Naive thymus-derived CD8-positive, alpha-beta T cell (primary cell): ENCODE measurements around the gene EEA1. TPM values are rescaled to one million over a fixed set of nuclear protein-coding genes. Genes with fewer than 3 reads are reported as not detected.

ENCODE experiments used
- ATAC-seq, 2 donors: fragments of 150-1000 bp; cut with Tn5 transposase in 1 of 2; sonication (Bioruptor Pico), chemical (Tn5 transposase) in 1 of 2; 1 replicate in 1 of 2; 2 replicates in 1 of 2; pipeline ENCODE4 v1.10.0; 2021; ENCODE audit warnings: mild to moderate bottlenecking in 2 of 2, moderate library complexity in 2 of 2
- POLR2A ChIA-PET: fragments of 350-600 bp; sonication (Branson Sonifier 250); formaldehyde crosslinking; loops from one replicate; lab custom pipeline; 2021; ENCODE audit warnings: antibody characterized with exemption; lab: Charles Lee
- DNase-seq, 10 donors: peaks; one replicate each; pipeline versions ENCODE4 v3.0.0 to v3.0.0-alpha.2; 2020 to 2022
- H3K27ac Mint-ChIP-seq, 10 donors: one replicate each; pipeline ENCODE4 v1.8.0; 2020 to 2022; ENCODE audit warnings: mild to moderate bottlenecking in 10 of 10, mixed read lengths in 10 of 10, moderate library complexity in 4 of 10, inconsistent platforms in 1 of 10
- H3K27me3 Mint-ChIP-seq, 5 donors: one replicate each; pipeline ENCODE4 v1.8.0; 2021 to 2022; ENCODE audit warnings: mixed read lengths in 5 of 5
- H3K36me3 Mint-ChIP-seq, 3 donors: one replicate each; pipeline ENCODE4 v1.8.0; 2020 to 2022; ENCODE audit warnings: mixed read lengths in 3 of 3, mild to moderate bottlenecking in 2 of 3, inconsistent platforms in 1 of 3
- H3K4me1 Mint-ChIP-seq, 4 donors: one replicate each; pipeline ENCODE4 v1.8.0; 2021 to 2022; ENCODE audit warnings: mixed read lengths in 4 of 4
- H3K4me3 Mint-ChIP-seq, 10 donors: one replicate each; pipeline ENCODE4 v1.8.0; 2020 to 2022; ENCODE audit warnings: mild to moderate bottlenecking in 10 of 10, mixed read lengths in 10 of 10, moderate library complexity in 6 of 10, inconsistent platforms in 1 of 10
- H3K9me3 Mint-ChIP-seq, 9 donors: one replicate each; pipeline ENCODE4 v1.8.0; 2020 to 2022; ENCODE audit warnings: mixed read lengths in 9 of 9, mild to moderate bottlenecking in 3 of 9, inconsistent platforms in 1 of 9, moderate library complexity in 1 of 9
- polyA plus RNA-seq, 3 donors: library from polyadenylated mRNA; unstranded; fragments of 300-500 nt; fragmentation: Illumina TruSeq; gene quantifications; one replicate each; pipeline ENCODE4 v1.2.3, GENCODE V29; 2021
- total RNA-seq, 8 experiments: library from RNA in 2 of 8; stranded (reverse) in 2 of 8; gene quantifications; one replicate each; pipeline ENCODE4 v1.2.3 and lab custom pipeline; 2021 to 2026

The EEA1 gene
- total and polyA plus RNA-seq, 5 experiments from 2014 or later, result 6.8 to 22.0 (median 13.3) TPM

DNA sequence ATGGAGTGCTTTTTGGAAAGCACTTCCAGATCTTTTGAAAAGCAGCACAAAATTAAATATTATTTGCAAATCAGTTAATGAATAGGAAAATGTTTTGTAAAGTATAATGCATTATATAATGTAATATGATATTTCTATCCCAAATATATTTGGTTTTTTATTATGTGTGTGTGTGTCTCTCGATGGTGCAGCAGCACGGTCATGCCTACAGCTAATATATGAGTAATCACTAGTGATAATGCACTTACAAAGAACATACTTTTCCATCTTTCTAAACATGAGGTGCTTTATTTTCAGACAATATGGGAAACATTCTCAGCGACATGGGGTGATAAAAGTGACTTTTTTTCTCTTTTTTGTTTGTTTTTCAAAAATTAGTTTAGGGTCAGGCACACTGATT lies 1.3 kb upstream of the EEA1 start:
- no peaks in the 10 kb centered on the region for H3K27me3 Mint-ChIP-seq
- no peaks in the 10 kb centered on the region for H3K36me3 Mint-ChIP-seq
- H3K4me1 Mint-ChIP-seq, result peaks cover 16 to 32% (median 27%) of the 10 kb centered on the region in 4 donors
- POLR2A ChIA-PET, result interaction anchor here (0.6 to 5.7 kb wide), 9 partner anchors 16 to 746 kb away, joined by 3 to 56 read pairs (median 5); partner anchors contain the start of genes CRADD and NUDT4
- H3K27ac Mint-ChIP-seq, result peak overlapping the region in 8 of 10 donors; percentile 11 to 97 (median 95)
- no peaks in the 10 kb centered on the region for H3K9me3 Mint-ChIP-seq
- H3K4me3 Mint-ChIP-seq, result peak overlapping the region in 9 of 10 donors; percentile 80 to 93 (median 90)
- no peak for ATAC-seq
- DNase-seq, result no peak

DNA sequence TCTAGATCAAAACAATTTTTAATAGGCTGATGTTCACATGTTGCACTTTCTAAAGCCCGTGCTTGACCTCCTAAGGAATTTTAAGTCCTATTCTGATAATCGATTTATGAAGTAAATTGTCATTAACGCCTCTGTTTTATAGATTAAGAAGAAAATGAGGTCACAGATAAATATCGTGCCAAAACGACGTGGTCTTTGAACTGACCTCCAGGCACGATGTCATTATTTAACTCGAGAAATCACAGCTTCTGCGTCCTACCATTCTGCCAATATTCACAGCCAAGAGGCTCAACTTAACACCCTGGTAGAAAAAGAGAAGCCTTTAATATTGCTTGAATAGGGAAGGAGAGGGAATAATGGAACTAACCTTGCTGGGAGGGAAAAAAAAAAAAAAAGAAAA lies 888 bp upstream of the EEA1 start:
- H3K4me1 Mint-ChIP-seq, result peaks cover 16 to 36% (median 31%) of the 10 kb centered on the region in 4 donors
- no peak for ATAC-seq
- peak overlapping the region; percentile 80 to 94 (median 90) for H3K4me3 Mint-ChIP-seq
- no peaks in the 10 kb centered on the region for H3K27me3 Mint-ChIP-seq
- H3K27ac Mint-ChIP-seq, result peak overlapping the region; percentile 11 to 98 (median 95)
- H3K9me3 Mint-ChIP-seq, result no peaks in the 10 kb centered on the region
- H3K36me3 Mint-ChIP-seq, result peaks cover 0 to 3% (median 0%) of the 10 kb centered on the region in 3 donors
- DNase-seq, result no peak
- POLR2A ChIA-PET, result interaction anchor here (0.6 to 5.7 kb wide), 13 partner anchors 14 to 747 kb away, joined by 3 to 56 read pairs (median 4); partner anchors contain the start of genes CRADD and NUDT4

DNA sequence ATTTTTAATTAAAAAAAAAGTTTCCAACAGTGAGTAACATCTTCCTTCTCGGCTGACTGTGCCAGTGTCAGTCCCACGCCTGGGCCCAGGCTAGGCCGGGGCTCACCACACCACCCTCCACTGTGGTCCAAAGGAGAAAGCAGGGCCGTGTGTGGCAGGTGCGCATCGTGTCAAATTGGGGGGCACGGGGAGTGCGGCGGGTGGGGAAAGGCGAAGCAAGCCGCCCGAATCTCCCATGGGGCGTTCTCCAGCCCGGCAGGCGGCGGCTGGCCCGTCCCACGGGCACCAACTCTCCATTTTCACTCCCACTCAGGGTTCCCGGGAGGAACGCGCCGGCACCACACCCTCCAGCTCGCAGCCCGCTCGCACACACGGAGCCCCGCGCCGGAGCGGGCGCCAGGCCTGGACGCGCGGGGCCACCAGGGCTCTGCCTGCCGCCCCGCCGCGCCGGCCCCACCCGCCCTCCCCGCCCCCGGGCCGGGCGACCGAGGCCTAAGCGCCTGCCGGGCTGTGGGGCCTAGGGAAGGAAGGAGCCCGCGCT lies 604 bp downstream of the EEA1 start:
- peak overlapping the region; percentile 80 to 94 (median 91) for H3K4me3 Mint-ChIP-seq
- H3K36me3 Mint-ChIP-seq, result peaks cover 0 to 6% (median 0%) of the 10 kb centered on the region in 3 donors
- POLR2A ChIA-PET, result interaction anchor here (0.6 to 5.7 kb wide), 12 partner anchors 16 to 645 kb away, joined by 3 to 56 read pairs (median 4); partner anchors contain the start of gene MRPL42
- H3K27me3 Mint-ChIP-seq, result no peaks in the 10 kb centered on the region
- H3K9me3 Mint-ChIP-seq, result no peaks in the 10 kb centered on the region
- H3K27ac Mint-ChIP-seq, result peak overlapping the region; percentile 82 to 97 (median 94)
- H3K4me1 Mint-ChIP-seq, result peaks cover 16 to 48% (median 37%) of the 10 kb centered on the region in 4 donors
- DNase-seq (peak in 7 of 10 donors; percentile 13 to 68 (median 24)), ATAC-seq (peak; percentile 6 to 23)

DNA sequence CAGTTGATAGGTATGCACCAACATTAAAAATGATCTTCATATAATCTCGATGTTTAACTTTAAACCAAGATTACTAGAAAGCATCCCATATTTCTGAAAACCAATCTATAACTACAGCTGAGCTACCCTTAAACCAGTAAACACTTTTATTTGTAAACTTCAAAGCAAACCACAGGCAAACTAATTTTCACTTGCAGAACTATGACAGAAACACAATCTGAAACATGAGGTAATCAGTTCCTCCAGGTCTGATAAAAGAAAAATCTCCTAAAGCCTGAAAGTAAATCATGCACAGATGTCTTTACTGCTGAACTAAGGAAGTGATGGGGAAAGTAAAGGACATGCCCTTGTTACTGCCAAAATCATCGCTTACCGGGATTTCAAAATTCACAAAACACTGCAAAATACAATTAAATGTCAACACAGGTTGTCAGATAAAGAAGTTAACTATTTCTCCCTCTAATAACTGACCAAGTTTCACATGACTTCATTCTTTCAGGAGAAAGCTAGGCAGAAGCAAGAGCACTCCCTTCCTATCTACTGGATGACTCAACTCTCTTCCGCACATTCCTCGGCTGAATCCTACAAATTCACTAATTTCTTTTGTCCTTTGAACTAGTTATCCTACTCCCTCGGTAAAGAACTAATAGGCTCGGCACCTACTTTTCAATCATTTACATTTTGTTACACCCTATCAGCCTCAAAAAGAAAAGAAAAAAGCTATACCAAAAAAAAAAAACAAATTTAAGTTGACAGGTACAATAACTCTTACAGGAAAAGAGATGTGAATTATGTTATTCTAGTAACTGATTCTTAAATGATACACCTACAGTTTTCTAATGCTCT lies 1.4 kb downstream of the EEA1 start:
- peak overlapping the region; percentile 78 to 93 (median 86) for H3K4me3 Mint-ChIP-seq
- ATAC-seq (no peak), DNase-seq (peak in 3 of 10 donors; percentile 23 to 40 (median 40))
- peak overlapping the region; percentile 82 to 96 (median 94) for H3K27ac Mint-ChIP-seq
- H3K27me3 Mint-ChIP-seq, result no peaks in the 10 kb centered on the region
- H3K4me1 Mint-ChIP-seq, result peaks cover 16 to 51% (median 41%) of the 10 kb centered on the region in 4 donors
- H3K9me3 Mint-ChIP-seq, result no peaks in the 10 kb centered on the region
- POLR2A ChIA-PET, result interaction anchor here (1.1 to 5.7 kb wide), 5 partner anchors 17 to 645 kb away, joined by 3 to 56 read pairs (median 7); no protein-coding TSS in a partner anchor
- H3K36me3 Mint-ChIP-seq, result peaks cover 0 to 9% (median 0%) of the 10 kb centered on the region in 3 donors

GRCh38 chr12:92927055-92927435 lies 2.0 kb downstream of the EEA1 start:
- Mint-ChIP-seq H3K27ac (peak overlapping the region; percentile 82 to 96 (median 94)), H3K4me3 (peak overlapping the region; percentile 78 to 93 (median 86)), H3K36me3 (peaks cover under 1 to 13% (median 3%) of the 10 kb centered on the region in 3 donors), H3K27me3 (no peaks in the 10 kb centered on the region), H3K4me1 (peaks cover 21 to 55% (median 45%) of the 10 kb centered on the region in 4 donors), H3K9me3 (peaks cover 0 to 3% (median 0%) of the 10 kb centered on the region in 9 donors)
- POLR2A ChIA-PET, result interaction anchor here (5.2 to 5.7 kb wide), 2 partner anchors 17 to 22 kb away, joined by 35 to 56 read pairs; no protein-coding TSS in a partner anchor
- DNase-seq (peak in 5 of 10 donors; percentile 3 to 27 (median 6)), ATAC-seq (no peak)

DNA sequence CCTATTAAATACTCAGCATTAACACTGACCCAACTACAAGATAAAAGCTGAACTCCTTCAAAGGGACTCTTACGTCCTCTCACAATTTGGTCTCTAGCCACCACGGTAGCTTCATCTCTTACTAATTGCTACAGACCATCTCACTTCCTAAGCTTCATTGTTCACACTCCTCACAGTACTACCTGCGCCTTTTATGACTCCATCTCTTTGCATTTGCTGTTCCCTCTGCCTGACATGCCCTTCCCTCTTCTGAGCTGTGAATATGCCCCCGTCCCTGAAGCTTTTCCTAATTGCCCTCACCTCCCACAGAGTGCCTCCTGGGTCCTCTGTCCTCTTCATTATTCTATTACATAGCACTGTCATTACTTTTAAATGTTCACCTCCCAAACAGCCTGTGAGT lies 2.5 kb downstream of the EEA1 start:
- H3K36me3 Mint-ChIP-seq, result peaks cover 3 to 15% (median 6%) of the 10 kb centered on the region in 3 donors
- peak overlapping the region in 7 of 10 donors; percentile 9 to 95 (median 89) for H3K27ac Mint-ChIP-seq
- DNase-seq (no peak), ATAC-seq (no peak)
- H3K27me3 Mint-ChIP-seq, result no peaks in the 10 kb centered on the region
- POLR2A ChIA-PET, result interaction anchor here (0.6 to 5.7 kb wide), 5 partner anchors 16 to 781 kb away, joined by 3 to 56 read pairs (median 5); partner anchors contain the start of gene BTG1
- H3K4me1 Mint-ChIP-seq, result peaks cover 23 to 58% (median 48%) of the 10 kb centered on the region in 4 donors
- H3K9me3 Mint-ChIP-seq, result peaks cover 0 to 4% (median 0%) of the 10 kb centered on the region in 9 donors
- H3K4me3 Mint-ChIP-seq, result peak overlapping the region in 9 of 10 donors; percentile 33 to 93 (median 85)

- DNase-seq (no peak), ATAC-seq (no peak)
- peaks cover 0 to 4% (median 0%) of the 10 kb centered on the region in 9 donors for H3K9me3 Mint-ChIP-seq
- H3K36me3 Mint-ChIP-seq, result peaks cover 3 to 15% (median 6%) of the 10 kb centered on the region in 3 donors
- peak overlapping the region in 1 of 10 donors; percentile 8 for H3K4me3 Mint-ChIP-seq
- H3K4me1 Mint-ChIP-seq, result peaks cover 11 to 35% (median 28%) of the 10 kb centered on the region in 4 donors
- POLR2A ChIA-PET, result interaction anchor here (0.6 to 0.7 kb wide), 2 partner anchors 72 to 1566 kb away, joined by 4 to 6 read pairs; no protein-coding TSS in a partner anchor
- no peaks in the 10 kb centered on the region for H3K27me3 Mint-ChIP-seq
- H3K27ac Mint-ChIP-seq, result peak overlapping the region in 3 of 10 donors; percentile 1 to 52 (median 8)
These were observed 7.2 kb downstream of the EEA1 start for GRCh38 chr12:92921877-92922276.

GRCh38 chr12:92915365-92915764 lies 13.7 kb downstream of the EEA1 start:
- no peak for DNase-seq
- Mint-ChIP-seq H3K27ac (no peak overlapping the region), H3K4me3 (no peak overlapping the region), H3K27me3 (no peaks in the 10 kb centered on the region), H3K9me3 (peaks cover 0 to 1% (median 0%) of the 10 kb centered on the region in 9 donors), H3K4me1 (peaks cover 17 to 46% (median 41%) of the 10 kb centered on the region in 4 donors), H3K36me3 (peaks cover 0 to 8% (median 2%) of the 10 kb centered on the region in 3 donors)
- no peak for ATAC-seq
- POLR2A ChIA-PET, result no interaction called here

GRCh38 chr12:92914170-92914569 lies 14.9 kb downstream of the EEA1 start:
- H3K27ac Mint-ChIP-seq, result peak overlapping the region in 7 of 10 donors; percentile 42 to 75 (median 66)
- H3K9me3 Mint-ChIP-seq, result peaks cover 0 to 1% (median 0%) of the 10 kb centered on the region in 9 donors
- H3K4me3 Mint-ChIP-seq, result no peak overlapping the region
- no peaks in the 10 kb centered on the region for H3K27me3 Mint-ChIP-seq
- POLR2A ChIA-PET, result no interaction called here
- H3K36me3 Mint-ChIP-seq, result peaks cover 0 to 10% (median 2%) of the 10 kb centered on the region in 3 donors
- ATAC-seq (no peak), DNase-seq (no peak)
- peaks cover 17 to 50% (median 42%) of the 10 kb centered on the region in 4 donors for H3K4me1 Mint-ChIP-seq

- POLR2A ChIA-PET, result no interaction called here
- H3K36me3 Mint-ChIP-seq, result peaks cover 0 to 13% (median 2%) of the 10 kb centered on the region in 3 donors
- DNase-seq (no peak), ATAC-seq (no peak)
- no peaks in the 10 kb centered on the region for H3K27me3 Mint-ChIP-seq
- H3K27ac Mint-ChIP-seq, result peak overlapping the region; percentile 22 to 94 (median 78)
- H3K4me3 Mint-ChIP-seq, result no peak overlapping the region
- H3K9me3 Mint-ChIP-seq, result peaks cover 0 to 1% (median 0%) of the 10 kb centered on the region in 9 donors
- H3K4me1 Mint-ChIP-seq, result peaks cover 20 to 60% (median 51%) of the 10 kb centered on the region in 4 donors
These were observed 16.4 kb downstream of the EEA1 start for GRCh38 chr12:92912672-92913071.

- peaks cover 0 to 1% (median 0%) of the 10 kb centered on the region in 9 donors for H3K9me3 Mint-ChIP-seq
- peak in 1 of 2 donors; percentile 36 for ATAC-seq
- no peak for DNase-seq
- peak overlapping the region in 7 of 10 donors; percentile 6 to 47 (median 35) for H3K4me3 Mint-ChIP-seq
- peak overlapping the region; percentile 36 to 94 (median 78) for H3K27ac Mint-ChIP-seq
- H3K36me3 Mint-ChIP-seq, result peaks cover 0 to 13% (median 2%) of the 10 kb centered on the region in 3 donors
- peaks cover 26 to 66% (median 57%) of the 10 kb centered on the region in 4 donors for H3K4me1 Mint-ChIP-seq
- POLR2A ChIA-PET, result interaction anchor here (3.6 kb wide), 1 partner anchor 17 kb away, joined by 35 read pairs; the partner anchor contains the start of gene EEA1
- H3K27me3 Mint-ChIP-seq, result no peaks in the 10 kb centered on the region
These were observed 17.0 kb downstream of the EEA1 start for GRCh38 chr12:92912052-92912451.
